ENCODE results near the gene CEP112. TPM values are rescaled to one million over a fixed set of nuclear protein-coding genes. Genes with fewer than 3 reads are reported as not detected.

CEP112 gene
- total and polyA plus RNA-seq, 2 of the 4 experiments (the other 2 are of a cell fraction): 2.5 to 5.6 TPM

DNA sequence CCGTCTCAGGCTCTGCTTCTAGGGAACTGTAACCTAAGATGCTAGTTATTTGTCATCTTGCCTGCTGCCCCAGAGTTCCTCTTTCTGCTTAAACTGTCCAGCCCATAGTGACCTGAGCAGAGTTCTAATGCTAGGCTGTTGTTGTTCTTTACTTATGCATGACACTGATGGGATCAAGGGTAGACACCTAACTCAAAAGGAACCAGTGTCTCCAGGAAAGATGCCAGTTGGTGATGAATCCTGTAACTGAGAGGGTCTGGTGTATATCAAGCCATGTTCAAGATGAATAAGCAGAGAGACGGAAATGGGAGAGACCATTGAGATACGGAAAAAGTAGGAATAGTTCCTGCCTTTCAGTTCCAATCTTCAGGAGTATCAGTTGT lies 23.6 kb upstream of the CEP112 start:
- Histone ChIP-seq H3K56ac (ENCODE audit: extremely low read depth, insufficient read depth, low read length) (no peak overlapping the region), H3K9me3 (ENCODE audit: control insufficient read depth, insufficient read depth, low read length) (no peaks in the 10 kb centered on the region), H4K20me1 (ENCODE audit: insufficient read depth, low read length) (no peaks in the 10 kb centered on the region), H3K9me1 (ENCODE audit: insufficient read depth, low read length) (no peaks in the 10 kb centered on the region), H3K4ac (ENCODE audit: low read depth, low read length) (no peak overlapping the region), H3K4me3 (ENCODE audit: insufficient read depth, low read depth, low read length) (no peak overlapping the region), H2BK120ac (ENCODE audit: low read depth, low read length) (no peak overlapping the region), H3K9ac (ENCODE audit: low read depth, low read length) (no peak overlapping the region), H3K18ac (ENCODE audit: low read depth, low read length) (no peak overlapping the region), H3K14ac (replicated peaks; ENCODE audit: low read depth, low read length) (no peak overlapping the region), H3K79me1 (ENCODE audit: low read depth in 1 of 2, low read length in 2 of 2) (no peaks in the 10 kb centered on the region), H3K27ac (ENCODE audit: insufficient read depth, low read length) (no peak overlapping the region), H3K4me2 (ENCODE audit: low read depth, low read length) (no peak overlapping the region), H4K5ac (ENCODE audit: low read depth, low read length) (no peak overlapping the region), H3K36me3 (ENCODE audit: control insufficient read depth, insufficient read depth, low read length) (no peaks in the 10 kb centered on the region), H2AFZ (replicated peaks; ENCODE audit: low read length, poor library complexity) (no peak overlapping the region), H2AK9ac (replicated peaks; ENCODE audit: low read depth, low read length, poor library complexity) (no peak overlapping the region), H3K23ac (ENCODE audit: low read depth, low read length) (no peak overlapping the region), H2BK15ac (ENCODE audit: low read depth, low read length) (no peak overlapping the region), H2AK5ac (ENCODE audit: low read depth, low read length) (no peak overlapping the region), H2BK5ac (ENCODE audit: low read depth, low read length, poor library complexity, severe bottlenecking) (no peak overlapping the region), H4K91ac (ENCODE audit: insufficient read depth, low read depth, low read length) (no peak overlapping the region), H3K4me1 (ENCODE audit: control insufficient read depth, insufficient read depth, low read length) (no peaks in the 10 kb centered on the region), H2BK20ac (ENCODE audit: low read depth, low read length) (no peak overlapping the region), H4K8ac (ENCODE audit: low read depth in 2 of 2, low read length in 2 of 2) (no peak overlapping the region), H3K27me3 (ENCODE audit: control insufficient read depth, insufficient read depth, low read length) (peaks cover 26% of the 10 kb centered on the region)
- ATAC-seq (ENCODE audit: low read depth): no peak
- dilution Hi-C loops (cut with HindIII; ENCODE audit: low sequenced_read_pairs, unreplicated experiment) (no loop called here), intact Hi-C loops (cut with micrococcal nuclease) (no loop called here), in situ Hi-C loops (cut with MboI; ENCODE audit: low sequenced_read_pairs) (no loop called here)
- BruUV-seq (replicated peaks): no TSS peak
- ChIA-PET CTCF (no interaction called here), POLR2A (ENCODE audit: unreplicated experiment) (no interaction called here)
- TF ChIP-seq, protein P1, sequence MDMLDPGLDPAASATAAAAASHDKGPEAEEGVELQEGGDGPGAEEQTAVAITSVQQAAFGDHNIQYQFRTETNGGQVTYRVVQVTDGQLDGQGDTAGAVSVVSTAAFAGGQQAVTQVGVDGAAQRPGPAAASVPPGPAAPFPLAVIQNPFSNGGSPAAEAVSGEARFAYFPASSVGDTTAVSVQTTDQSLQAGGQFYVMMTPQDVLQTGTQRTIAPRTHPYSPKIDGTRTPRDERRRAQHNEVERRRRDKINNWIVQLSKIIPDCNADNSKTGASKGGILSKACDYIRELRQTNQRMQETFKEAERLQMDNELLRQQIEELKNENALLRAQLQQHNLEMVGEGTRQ (IDR thresholded peaks at IDR 0.05; ENCODE audit: low read depth, low read length): no peak
- no peak for TF ChIP-seq NFE2L2 (IDR thresholded peaks at IDR 0.05; ENCODE audit: low read depth, low read length)
- TF ChIP-seq BHLHE40 (IDR thresholded peaks at IDR 0.05; ENCODE audit: low read depth, low read length): no peak
- TF ChIP-seq POLR2A (IDR thresholded peaks at IDR 0.05; ENCODE audit: low read depth, low read length): no peak
- no peak for TF ChIP-seq FOS (IDR thresholded peaks at IDR 0.05; ENCODE audit: low read depth, low read length)
- TF ChIP-seq, protein P2, sequence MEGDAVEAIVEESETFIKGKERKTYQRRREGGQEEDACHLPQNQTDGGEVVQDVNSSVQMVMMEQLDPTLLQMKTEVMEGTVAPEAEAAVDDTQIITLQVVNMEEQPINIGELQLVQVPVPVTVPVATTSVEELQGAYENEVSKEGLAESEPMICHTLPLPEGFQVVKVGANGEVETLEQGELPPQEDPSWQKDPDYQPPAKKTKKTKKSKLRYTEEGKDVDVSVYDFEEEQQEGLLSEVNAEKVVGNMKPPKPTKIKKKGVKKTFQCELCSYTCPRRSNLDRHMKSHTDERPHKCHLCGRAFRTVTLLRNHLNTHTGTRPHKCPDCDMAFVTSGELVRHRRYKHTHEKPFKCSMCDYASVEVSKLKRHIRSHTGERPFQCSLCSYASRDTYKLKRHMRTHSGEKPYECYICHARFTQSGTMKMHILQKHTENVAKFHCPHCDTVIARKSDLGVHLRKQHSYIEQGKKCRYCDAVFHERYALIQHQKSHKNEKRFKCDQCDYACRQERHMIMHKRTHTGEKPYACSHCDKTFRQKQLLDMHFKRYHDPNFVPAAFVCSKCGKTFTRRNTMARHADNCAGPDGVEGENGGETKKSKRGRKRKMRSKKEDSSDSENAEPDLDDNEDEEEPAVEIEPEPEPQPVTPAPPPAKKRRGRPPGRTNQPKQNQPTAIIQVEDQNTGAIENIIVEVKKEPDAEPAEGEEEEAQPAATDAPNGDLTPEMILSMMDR (conservative IDR thresholded peaks at IDR 0.05; ENCODE audit: low read depth, low read length): no peak
- no peak for TF ChIP-seq CHD1 (IDR thresholded peaks at IDR 0.05; ENCODE audit: low read depth, low read length)
- no peak for TF ChIP-seq MXI1 (IDR thresholded peaks at IDR 0.05; ENCODE audit: borderline replicate concordance, low read depth, low read length)
- no peak for TF ChIP-seq MAFK (IDR thresholded peaks at IDR 0.05; ENCODE audit: low read depth, low read length)
- WGBS, 2 experiments (ENCODE audit: extremely low coverage in 2 of 2, insufficient read length in 1 of 2): no CpG with 5 or more reads among the region's 3 CpGs
- DNase-seq: no peak

Data from IMR-90 (cell line).